Nephron (organoid): ENCODE data around the gene SORCS2.

ENCODE experiments used
- H3K27ac Mint-ChIP-seq, 3 experiments: 2 replicates each; pipeline ENCODE4 v1.8.0; 2020; ENCODE audit warnings: mixed read lengths in 3 of 3, mild to moderate bottlenecking in 2 of 3, moderate library complexity in 1 of 3
- H3K27me3 Mint-ChIP-seq: 2 replicates; pipeline ENCODE4 v1.8.0; 2021; ENCODE audit warnings: low read depth, mild to moderate bottlenecking, moderate library complexity, mixed read lengths
- H3K36me3 Mint-ChIP-seq: 2 replicates; pipeline ENCODE4 v1.8.0; 2020; ENCODE audit warnings: low read depth, mixed read lengths
- H3K4me1 Mint-ChIP-seq: 2 replicates; pipeline ENCODE4 v1.8.0; 2020; ENCODE audit warnings: mixed read lengths
- H3K4me3 Mint-ChIP-seq, 3 experiments: 2 replicates each; pipeline ENCODE4 v1.8.0; 2020; ENCODE audit warnings: mild to moderate bottlenecking in 3 of 3, mixed read lengths in 3 of 3, moderate library complexity in 2 of 3
- H3K9me3 Mint-ChIP-seq: 2 replicates; pipeline ENCODE4 v1.8.0; 2020; ENCODE audit warnings: mixed read lengths
- CTCF ChIP-seq, 3 experiments: fragments of 200-600 bp; sonication (generic); IDR thresholded peaks; one replicate each; pipeline ENCODE4 v1.5.0; 2021; ENCODE audit warnings: antibody characterized with exemption in 3 of 3; ENCODE audit not compliant: unreplicated experiment in 3 of 3

The SORCS2 gene

DNA sequence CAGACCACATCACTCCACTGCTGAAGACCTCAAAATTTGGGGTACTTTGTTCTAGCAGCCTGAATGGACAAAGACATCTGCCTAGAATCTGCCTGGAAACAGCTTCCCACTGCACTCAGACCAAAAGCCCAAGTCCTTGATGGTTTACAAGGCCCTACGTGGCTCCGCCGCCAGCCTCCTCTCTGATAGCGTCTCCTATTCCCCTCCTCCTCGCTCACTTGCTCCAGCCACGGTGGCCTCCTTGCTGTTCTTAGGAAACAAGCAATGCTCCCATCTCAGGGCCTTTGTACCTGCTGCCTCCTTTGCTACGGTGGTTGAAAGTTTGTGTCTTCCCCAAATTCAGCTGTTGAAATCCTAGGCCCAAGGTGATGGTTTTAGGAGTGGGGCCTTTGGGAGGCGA is 34.7 kb upstream of the SORCS2 start:
- peaks cover 71% of the 10 kb centered on the region for H3K4me1 Mint-ChIP-seq
- no peaks in the 10 kb centered on the region for H3K9me3 Mint-ChIP-seq
- peak overlapping the region; percentile 40 to 96 (median 89) for H3K27ac Mint-ChIP-seq

GRCh38 chr4:7158081-7158750 is 34.1 kb upstream of the SORCS2 start:
- H3K4me1 Mint-ChIP-seq, result peaks cover 71% of the 10 kb centered on the region
- no peaks in the 10 kb centered on the region for H3K9me3 Mint-ChIP-seq
- peak overlapping the region in 1 of 3 experiments; percentile 28 for H3K4me3 Mint-ChIP-seq
- no peaks in the 10 kb centered on the region for H3K36me3 Mint-ChIP-seq
- H3K27ac Mint-ChIP-seq, result peak overlapping the region; percentile 40 to 89 (median 81)
- no peak for TF ChIP-seq CTCF (IDR thresholded peaks at IDR 0.05; ENCODE audit: unreplicated experiment in 3 of 3)
- peaks cover 2% of the 10 kb centered on the region for H3K27me3 Mint-ChIP-seq

More for the DNA sequence above, 34.7 kb upstream of the SORCS2 start:
- no peaks in the 10 kb centered on the region for H3K36me3 Mint-ChIP-seq
- H3K27me3 Mint-ChIP-seq, result no peaks in the 10 kb centered on the region
- TF ChIP-seq CTCF (IDR thresholded peaks at IDR 0.05; ENCODE audit: unreplicated experiment in 3 of 3), result no peak
- H3K4me3 Mint-ChIP-seq, result no peak overlapping the region

GRCh38 chr4:7158991-7159390 is 33.3 kb upstream of the SORCS2 start:
- no peaks in the 10 kb centered on the region for H3K9me3 Mint-ChIP-seq
- peaks cover 71% of the 10 kb centered on the region for H3K4me1 Mint-ChIP-seq
- no peak overlapping the region for H3K4me3 Mint-ChIP-seq
- H3K27ac Mint-ChIP-seq, result peak overlapping the region; percentile 55 to 89 (median 81)
- H3K27me3 Mint-ChIP-seq, result peaks cover 3% of the 10 kb centered on the region
- H3K36me3 Mint-ChIP-seq, result no peaks in the 10 kb centered on the region
- TF ChIP-seq CTCF (IDR thresholded peaks at IDR 0.05; ENCODE audit: unreplicated experiment in 3 of 3), result no peak

DNA sequence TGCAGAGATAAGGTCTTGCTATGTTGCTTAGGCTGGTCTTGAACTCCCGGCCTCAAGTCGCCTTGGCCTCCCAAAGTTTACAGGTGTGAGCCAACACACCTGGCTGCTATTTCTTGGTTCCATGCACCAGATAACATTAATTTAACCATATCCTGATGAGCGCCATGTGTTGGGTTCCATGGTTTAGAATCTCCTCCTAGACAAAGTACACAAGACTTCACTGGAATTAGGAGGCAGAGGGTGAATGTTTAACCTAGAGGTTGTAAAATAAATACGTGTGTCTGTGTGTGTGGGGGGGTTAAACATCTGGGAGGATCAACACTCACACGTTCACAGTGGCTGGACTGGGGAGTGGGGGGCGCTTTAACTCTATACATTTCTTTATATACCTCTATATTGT is 32.4 kb upstream of the SORCS2 start:
- Mint-ChIP-seq H3K4me1 (peaks cover 74% of the 10 kb centered on the region), H3K27me3 (peaks cover 3% of the 10 kb centered on the region), H3K4me3 (no peak overlapping the region), H3K9me3 (no peaks in the 10 kb centered on the region), H3K27ac (peak overlapping the region; percentile 57 to 89 (median 89)), H3K36me3 (no peaks in the 10 kb centered on the region)
- TF ChIP-seq CTCF (IDR thresholded peaks at IDR 0.05; ENCODE audit: unreplicated experiment in 3 of 3), result no peak

DNA sequence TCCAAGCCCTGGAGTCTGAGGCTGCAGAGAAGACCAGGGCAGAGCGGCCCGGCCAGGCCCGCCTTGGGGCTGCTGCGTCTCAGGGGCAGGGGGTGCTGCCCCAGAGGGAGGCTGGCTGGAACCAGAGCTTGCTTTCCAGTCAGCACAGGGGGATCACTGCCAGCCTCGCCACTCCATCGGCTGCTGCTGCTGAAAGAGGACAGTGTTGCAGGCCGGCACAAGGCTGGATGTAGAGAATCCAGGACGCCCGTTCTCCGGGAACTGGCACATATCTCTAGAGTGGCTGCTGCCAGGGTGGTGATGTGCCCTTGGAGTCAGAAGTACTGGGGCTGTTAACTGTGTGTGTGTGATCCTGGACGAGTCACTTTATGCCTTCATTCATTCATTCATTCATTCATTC is 31.9 kb upstream of the SORCS2 start:
- TF ChIP-seq CTCF (IDR thresholded peaks at IDR 0.05; ENCODE audit: unreplicated experiment in 3 of 3), result no peak
- Mint-ChIP-seq H3K36me3 (no peaks in the 10 kb centered on the region), H3K27me3 (peaks cover 3% of the 10 kb centered on the region), H3K4me3 (no peak overlapping the region), H3K9me3 (no peaks in the 10 kb centered on the region), H3K27ac (peak overlapping the region; percentile 62 to 89 (median 67)), H3K4me1 (peaks cover 69% of the 10 kb centered on the region)

GRCh38 chr4:7160951-7161440 is 31.3 kb upstream of the SORCS2 start:
- H3K4me3 Mint-ChIP-seq, result no peak overlapping the region
- H3K27me3 Mint-ChIP-seq, result peaks cover 3% of the 10 kb centered on the region
- no peaks in the 10 kb centered on the region for H3K9me3 Mint-ChIP-seq
- H3K36me3 Mint-ChIP-seq, result no peaks in the 10 kb centered on the region
- H3K4me1 Mint-ChIP-seq, result peaks cover 64% of the 10 kb centered on the region
- no peak for TF ChIP-seq CTCF (IDR thresholded peaks at IDR 0.05; ENCODE audit: unreplicated experiment in 3 of 3)
- peak overlapping the region; percentile 62 to 89 (median 67) for H3K27ac Mint-ChIP-seq
